GM04503 (cell line): ENCODE results near the gene PIK3C2A.

Source experiments
- DNase-seq: peaks from one replicate; pipeline ENCODE4 v3.0.0-alpha.2; 2012; ENCODE audit warnings: low read depth

PIK3C2A gene

GRCh38 chr11:17211286-17211685, 3.5 kb upstream of the PIK3C2A start:
- DNase-seq: no peak

DNA sequence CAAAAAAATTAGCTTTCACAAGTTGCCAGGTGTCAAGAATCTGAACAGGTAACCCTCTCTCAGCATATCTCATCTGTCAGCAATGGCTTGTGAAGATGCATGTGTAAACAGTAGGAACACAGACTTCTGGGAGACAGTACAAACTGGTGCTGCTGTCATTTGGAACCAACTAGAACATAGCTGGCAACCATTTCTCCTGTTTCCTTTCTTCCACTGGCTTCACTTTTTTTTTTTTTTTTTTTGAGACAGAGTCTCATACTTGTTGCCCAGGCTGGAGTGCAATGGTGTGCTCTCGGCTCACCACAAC, 2.1 kb upstream of the PIK3C2A start:
- no peak for DNase-seq

GRCh38 chr11:17208257-17208999, 642 bp upstream of the PIK3C2A start:
- no peak for DNase-seq

DNA sequence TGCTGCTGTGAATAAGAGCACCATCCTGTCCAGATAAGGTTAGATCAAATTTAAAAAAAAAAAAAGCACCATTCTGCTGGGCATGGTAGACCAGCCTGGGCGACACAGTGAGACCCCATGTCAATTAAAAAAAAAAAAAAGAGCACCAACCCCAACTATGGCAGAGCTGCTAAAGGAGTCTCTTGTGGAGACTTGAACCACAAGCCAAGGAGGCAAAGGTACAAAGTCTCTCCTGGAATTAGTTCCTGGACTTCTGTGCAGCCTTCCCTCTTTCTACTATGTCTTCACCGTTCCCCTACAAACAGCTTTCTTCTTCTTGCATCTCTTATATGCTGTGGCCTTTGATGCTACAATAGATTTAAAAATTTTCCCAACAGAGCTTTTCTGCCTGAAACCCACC, 1.3 kb downstream of the PIK3C2A start:
- no peak for DNase-seq

GRCh38 chr11:17197431-17197898, 10.3 kb downstream of the PIK3C2A start:
- no peak for DNase-seq

- DNase-seq: no peak
Observed at GRCh38 chr11:17188675-17189074, 19.1 kb downstream of the PIK3C2A start.

DNA sequence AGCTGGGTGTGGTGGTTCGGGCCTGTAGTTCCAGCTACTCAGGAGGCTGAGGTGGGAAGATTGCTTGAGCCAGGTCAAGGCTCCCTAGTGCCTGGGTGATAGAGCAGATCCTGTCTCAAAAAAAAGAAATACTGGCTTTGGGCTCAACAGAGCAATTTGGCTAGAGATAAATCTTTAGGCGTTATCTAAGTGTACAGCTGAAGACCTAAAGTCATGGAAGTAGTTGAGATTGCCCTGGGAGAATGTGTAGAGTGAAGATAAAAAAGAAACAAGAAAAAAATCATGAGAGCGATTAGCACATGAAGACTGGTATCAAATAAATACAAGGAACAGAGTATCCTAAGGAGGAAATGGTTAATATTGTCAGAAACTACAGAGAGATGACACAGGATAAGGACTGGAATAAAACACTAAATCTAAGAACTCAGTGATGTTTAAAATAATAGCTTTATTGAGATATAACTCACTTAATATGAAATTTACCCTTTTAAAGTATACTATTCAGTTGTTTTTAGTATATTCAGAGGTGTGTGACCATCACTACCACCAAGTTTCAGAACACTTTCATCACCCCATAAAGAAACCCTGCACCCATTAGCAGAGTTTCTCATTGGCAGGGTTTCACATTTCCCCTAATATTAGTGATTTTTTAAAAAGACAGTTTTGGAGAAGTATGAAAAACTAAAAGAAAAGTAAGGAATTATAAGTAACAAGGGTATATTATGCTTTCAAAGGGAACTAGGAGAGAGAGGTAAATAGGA, 20.7 kb downstream of the PIK3C2A start:
- DNase-seq: no peak

GRCh38 chr11:17185938-17186337, 21.8 kb downstream of the PIK3C2A start:
- no peak for DNase-seq

- no peak for DNase-seq
Observed at GRCh38 chr11:17184882-17185587, 22.8 kb downstream of the PIK3C2A start.

GRCh38 chr11:17183836-17184235, 23.9 kb downstream of the PIK3C2A start:
- DNase-seq: no peak

- no peak for DNase-seq
Observed at GRCh38 chr11:17179970-17180369, 27.8 kb downstream of the PIK3C2A start.

- DNase-seq: no peak
Observed at GRCh38 chr11:17173332-17173731, 34.5 kb downstream of the PIK3C2A start.

DNA sequence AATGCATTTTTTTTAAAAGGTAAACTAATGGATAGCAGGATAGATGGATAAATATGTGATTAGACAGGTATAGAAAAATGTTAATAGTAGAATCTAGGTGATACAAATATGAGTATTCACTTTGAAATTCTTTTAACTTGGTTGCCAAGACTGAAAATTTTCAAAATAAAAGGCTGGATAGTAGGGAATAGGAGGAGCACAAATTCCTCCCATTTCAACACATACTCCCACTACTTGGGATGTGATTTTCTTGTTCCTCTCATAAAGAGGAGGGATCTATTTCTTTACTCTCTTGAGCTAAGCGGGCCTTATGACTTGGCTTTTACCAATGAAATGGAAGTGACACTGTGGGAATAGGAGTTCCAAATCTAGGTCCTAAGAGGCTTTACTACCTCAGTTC, 35.9 kb downstream of the PIK3C2A start:
- DNase-seq: peak; percentile 14

DNA sequence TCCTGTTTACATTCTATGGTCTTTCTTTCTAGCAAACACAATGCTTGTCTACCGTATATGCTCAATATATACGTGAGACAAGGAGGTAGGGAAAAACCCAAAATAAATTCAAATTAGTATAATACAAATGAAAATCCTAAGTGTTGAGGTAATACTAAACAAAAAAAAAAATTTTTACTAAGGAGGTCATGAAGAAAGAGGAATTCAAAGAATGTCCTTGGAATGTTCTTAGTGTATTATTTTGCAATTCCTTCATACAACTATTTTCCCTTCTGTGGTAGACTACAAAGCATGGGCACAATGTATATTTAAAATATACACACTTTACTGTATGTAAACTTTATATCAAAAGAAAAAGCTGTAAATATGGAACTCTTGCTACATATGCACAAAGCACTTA, 36.4 kb downstream of the PIK3C2A start:
- peak; percentile 25 for DNase-seq

DNA sequence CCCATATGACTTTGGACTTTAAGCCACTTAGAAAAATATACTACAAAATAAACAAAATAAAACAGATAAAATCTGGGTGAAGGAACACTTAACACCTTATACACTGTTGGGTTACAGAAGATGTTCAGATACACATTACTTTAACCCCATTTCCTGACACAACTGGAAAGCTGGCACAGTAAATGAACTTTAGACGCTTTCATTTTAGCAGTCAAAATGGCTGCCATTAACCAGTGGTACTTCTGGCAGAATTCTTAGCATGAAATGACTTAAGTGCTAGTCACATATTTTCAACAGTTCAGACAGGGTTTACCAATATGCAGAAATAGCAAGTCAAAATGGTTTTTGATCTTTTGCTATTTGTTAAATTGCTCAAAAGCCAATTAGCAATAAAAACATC, 37.9 kb downstream of the PIK3C2A start:
- no peak for DNase-seq

- no peak for DNase-seq
Observed at GRCh38 chr11:17165247-17165890, 42.4 kb downstream of the PIK3C2A start.

DNA sequence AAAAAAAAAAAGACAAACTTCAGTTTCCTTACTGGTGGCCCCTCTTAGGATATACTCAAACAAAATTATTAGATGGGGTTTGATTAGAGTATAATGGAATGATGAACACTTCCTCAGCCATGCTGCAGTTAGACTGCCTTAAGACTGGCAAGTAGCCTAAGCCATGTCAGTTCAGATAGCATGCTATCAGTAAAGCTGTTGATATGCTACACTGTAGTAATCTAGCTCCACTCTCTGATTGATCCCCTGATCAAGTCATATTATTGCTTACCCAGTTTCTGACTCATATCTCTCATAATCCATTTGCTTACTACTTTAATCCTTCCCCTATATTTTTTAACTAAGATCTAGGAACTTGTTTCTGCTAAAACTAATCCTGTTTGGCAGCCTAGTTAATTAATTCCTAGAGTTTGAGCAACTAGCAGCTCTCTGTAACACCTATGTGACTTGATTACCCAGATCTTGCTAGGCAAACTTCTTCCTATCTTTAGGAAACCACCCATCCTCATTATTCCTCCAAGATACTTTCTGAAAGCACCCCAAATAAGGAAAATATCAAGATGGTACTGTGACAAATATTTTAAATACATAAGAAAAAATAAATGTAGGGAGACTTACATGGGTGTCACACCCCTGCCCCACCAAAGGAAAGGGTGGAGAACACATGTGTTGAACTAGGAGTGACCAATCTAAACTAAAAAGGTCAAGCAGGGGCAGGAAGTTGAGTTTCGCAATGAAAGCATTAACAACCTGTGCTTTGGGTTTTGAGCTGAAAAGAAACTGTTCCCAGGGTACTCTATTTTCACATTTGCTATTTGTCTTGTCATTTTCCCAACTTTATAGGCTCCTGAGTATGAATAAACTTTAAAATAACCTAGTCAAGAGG, 43.2 kb downstream of the PIK3C2A start:
- DNase-seq: peak; percentile 11

- no peak for DNase-seq
Observed at GRCh38 chr11:17163736-17164135, 44.0 kb downstream of the PIK3C2A start.

DNA sequence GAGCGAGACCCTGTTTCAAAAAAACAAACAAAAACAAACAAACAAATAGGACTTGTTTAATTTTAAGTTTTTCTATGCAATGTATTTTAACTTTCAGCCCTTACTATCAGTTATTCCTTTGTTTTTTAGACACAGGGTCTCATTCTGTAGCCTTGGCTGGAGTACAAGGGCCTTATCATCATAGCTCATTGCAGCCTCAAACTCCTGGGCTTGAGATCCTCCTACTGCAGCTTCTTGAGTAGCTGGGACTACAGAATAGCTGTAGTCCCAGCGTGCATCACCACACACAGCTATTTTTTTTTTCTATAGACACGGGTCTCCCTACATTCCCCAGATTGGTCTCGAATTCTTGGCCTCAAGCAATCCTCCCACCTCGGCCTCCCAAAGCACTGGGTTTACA, 44.5 kb downstream of the PIK3C2A start:
- DNase-seq: no peak

- no peak for DNase-seq
Observed at GRCh38 chr11:17162376-17162775, 45.4 kb downstream of the PIK3C2A start.

GRCh38 chr11:17161515-17161914, 46.3 kb downstream of the PIK3C2A start:
- DNase-seq: no peak

DNA sequence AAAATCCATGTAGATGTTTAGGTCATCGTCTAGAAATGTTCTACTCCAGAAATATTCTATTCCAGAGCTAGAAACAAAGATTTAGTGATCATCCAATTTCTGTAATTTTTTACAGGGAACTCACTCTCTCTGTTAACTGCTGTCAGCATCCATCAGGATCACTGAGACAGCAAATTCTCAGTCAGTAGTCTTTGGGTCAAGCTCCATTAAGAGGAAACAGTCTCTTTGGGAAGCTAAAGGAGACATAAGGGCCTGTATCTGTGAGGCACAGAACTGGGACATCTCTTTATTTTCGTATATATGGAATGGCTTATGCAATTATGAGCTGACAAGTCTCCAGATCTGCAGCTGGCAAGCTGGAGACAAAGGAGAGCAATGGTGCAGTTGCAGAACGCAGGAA, 48.3 kb downstream of the PIK3C2A start:
- DNase-seq: no peak
